T-helper 2 cell treated with Interferon-gamma antibody and Interleukin-4, amounts not matched to agents 100 ng/mL and 5 ng/mL, for 36 hours (primary cell): ENCODE data around the gene RPUSD1. TPM values are rescaled to one million over a fixed set of nuclear protein-coding genes. Genes with fewer than 3 reads are reported as not detected.

Experiments used
- intact Hi-C: fragments of 100-400 bp; cut with micrococcal nuclease; formaldehyde crosslinking; loops from one replicate; pipeline ENCODE4 v1.15.1; 2023
- total RNA-seq: library from RNA; stranded (reverse); gene quantifications from 2 replicates; pipeline ENCODE4 v1.2.3, GENCODE V29; 2022

RPUSD1 gene
- total RNA-seq, 1 donor from 2014 or later: 34.8 TPM

- intact Hi-C loops: no loop called here
Measured at GRCh38 chr16:799948-800833, 12.0 kb upstream of the RPUSD1 start, which contains the start of gene GNG13. TSS of gene GNG13 (minus strand) at chr16:800734. CDS start at chr16:799077, 1,657 bp downstream.

GRCh38 chr16:799111-799947 is 11.1 kb upstream of the RPUSD1 start:
- intact Hi-C loops: no loop called here

- intact Hi-C loops: no loop called here
Measured at GRCh38 chr16:798666-799065, 10.5 kb upstream of the RPUSD1 start.

- intact Hi-C loops: no loop called here
Measured at GRCh38 chr16:797686-798085, 9.5 kb upstream of the RPUSD1 start.

- intact Hi-C loops: no loop called here
Measured at GRCh38 chr16:797120-797420, 8.9 kb upstream of the RPUSD1 start.

- intact Hi-C loops: no loop called here
Measured at GRCh38 chr16:796296-797119, 8.3 kb upstream of the RPUSD1 start.

- intact Hi-C loops: no loop called here
Measured at GRCh38 chr16:795580-796229, 7.5 kb upstream of the RPUSD1 start.

GRCh38 chr16:794853-795466 is 6.8 kb upstream of the RPUSD1 start:
- intact Hi-C loops: no loop called here

- intact Hi-C loops: no loop called here
Measured at GRCh38 chr16:794091-794822, 6.1 kb upstream of the RPUSD1 start.

GRCh38 chr16:793414-793813 is 5.2 kb upstream of the RPUSD1 start:
- intact Hi-C loops: no loop called here

GRCh38 chr16:792221-792995 is 4.2 kb upstream of the RPUSD1 start:
- intact Hi-C loops: no loop called here

GRCh38 chr16:791131-791530 is 3.0 kb upstream of the RPUSD1 start:
- intact Hi-C loops: no loop called here

GRCh38 chr16:790086-790485 is 1.9 kb upstream of the RPUSD1 start:
- intact Hi-C loops: no loop called here

- intact Hi-C loops: no loop called here
Measured at GRCh38 chr16:789191-789850, 1.1 kb upstream of the RPUSD1 start.

- intact Hi-C loops: loop anchor here (1.0 kb wide), 2 partner anchors 19 to 47 kb away; no protein-coding TSS in a partner anchor
Measured at GRCh38 chr16:788399-789126, 382 bp upstream of the RPUSD1 start, which contains the start of gene CHTF18. TSS of gene CHTF18 (plus strand) at chr16:788620. CDS start at chr16:788685, 65 bp downstream.

- intact Hi-C loops: no loop called here
Measured at GRCh38 chr16:787321-787966, 737 bp downstream of the RPUSD1 start.
